HepG2 (cell line): ENCODE results near the gene AIDA. TPM values are rescaled to one million over a fixed set of nuclear protein-coding genes. Genes with fewer than 3 reads are reported as not detected.
A peak's percentile ranks its signal among the peaks of the same experiment; 100 is the strongest.

ENCODE experiments used
- KLF13 ChIP-seq: sonication (generic); formaldehyde crosslinking; IDR thresholded peaks from 2 replicates; pipeline ENCODE4 v1.4.0; 2020; ENCODE audit warnings: mild to moderate bottlenecking, missing genetic modification reagents
- MATR3 ChIP-seq: sonication (generic); formaldehyde crosslinking; IDR thresholded peaks from 2 replicates; pipeline ENCODE4 v1.4.0; 2020; ENCODE audit warnings: missing genetic modification reagents
- NBN ChIP-seq: fragments of 450-650 bp; conservative IDR thresholded peaks from 2 replicates; pipeline ENCODE4 v1.6.1; 2017
- PHF5A ChIP-seq: IDR thresholded peaks from one replicate; pipeline ENCODE4 v1.6.1; 2018; ENCODE audit warnings: low read depth, missing genetic modification reagents; ENCODE audit not compliant: unreplicated experiment
- RARG ChIP-seq: sonication (generic); formaldehyde crosslinking; IDR thresholded peaks from 2 replicates; pipeline ENCODE4 v1.4.0; 2020; ENCODE audit warnings: low read depth, mild to moderate bottlenecking, missing genetic modification reagents
- RBFOX2 ChIP-seq: fragments of 200-400 bp; formaldehyde crosslinking; IDR thresholded peaks from 2 replicates; pipeline ENCODE4 v1.6.1; 2017; ENCODE audit warnings: low read depth, mild to moderate bottlenecking, low read length
- RFX1 ChIP-seq: fragments of 450-650 bp; IDR thresholded peaks from 2 replicates; pipeline ENCODE4 v1.6.1; 2017
- RNF219 ChIP-seq: sonication (generic); formaldehyde crosslinking; IDR thresholded peaks from 2 replicates; pipeline ENCODE4 v1.5.0; 2020; ENCODE audit warnings: mild to moderate bottlenecking, missing genetic modification reagents
- SIN3A ChIP-seq: IDR thresholded peaks from 2 replicates; pipeline ENCODE4 v1.6.1; 2011; ENCODE audit warnings: low read depth, mild to moderate bottlenecking, control low read depth, low read length, borderline replicate concordance
- THRA ChIP-seq: sonication (generic); formaldehyde crosslinking; IDR thresholded peaks from 2 replicates; pipeline ENCODE4 v1.4.0; 2020; ENCODE audit warnings: missing genetic modification reagents, borderline replicate concordance
- ZBTB40 ChIP-seq, 2 experiments: fragments of 450-650 bp in 1 of 2; sonication (generic) in 1 of 2; formaldehyde crosslinking in 1 of 2; IDR thresholded peaks; 2 replicates each; pipeline versions ENCODE4 v1.6.1 to v1.8.0; 2016 to 2022; ENCODE audit warnings: antibody characterized with exemption in 1 of 2, mild to moderate bottlenecking in 1 of 2, missing genetic modification reagents in 1 of 2
- ZFP82 ChIP-seq: sonication (generic); formaldehyde crosslinking; IDR thresholded peaks from 2 replicates; pipeline ENCODE4 v1.5.1; 2020; ENCODE audit warnings: mild to moderate bottlenecking, missing genetic modification reagents, borderline replicate concordance
- ZNF124 ChIP-seq: sonication (generic); formaldehyde crosslinking; IDR thresholded peaks from 2 replicates; pipeline ENCODE4 v1.4.0; 2020; ENCODE audit warnings: missing genetic modification reagents
- ZNF24 ChIP-seq: fragments of 450-650 bp; IDR thresholded peaks from 2 replicates; pipeline ENCODE4 v1.6.1; 2017; ENCODE audit warnings: antibody characterized with exemption, mild to moderate bottlenecking
- polyA plus RNA-seq, 8 experiments: library from polyadenylated mRNA; depleted of rRNA in 3 of 8; stranded (reverse) in 7 of 8; unstranded in 1 of 8; fragments of >200 nt; fragmentation: Illumina TruSeq in 4 of 8; extraction: Trizol in 4 of 8; gene quantifications; 2 replicates each; pipeline versions ENCODE4 v1.2.1 to v1.2.3, GENCODE V29; 2011 to 2016; ENCODE audit warnings: low read depth in 4 of 8, missing spikeins in 1 of 8, mixed read lengths in 1 of 8; ENCODE audit not compliant: insufficient read depth in 1 of 8
- total RNA-seq, 5 experiments: library from RNA; depleted of rRNA; stranded (reverse); fragments of >200 nt; fragmentation: Illumina TruSeq; extraction: Trizol; gene quantifications; 2 replicates each; pipeline ENCODE4 v1.2.3, GENCODE V29; 2016; ENCODE audit warnings: low read depth in 1 of 5
- TF ChIP-seq, protein P1 (sequence below): sonication (generic); formaldehyde crosslinking; IDR thresholded peaks from 2 replicates; pipeline ENCODE4 v1.4.0; 2020; ENCODE audit warnings: missing genetic modification reagents

Gene AIDA
- total and polyA plus RNA-seq, 2 of the 13 experiments (the other 11 are each of a cell fraction or from before 2014, with no cell fraction given) = 17.5 to 35.4 TPM

- TF ChIP-seq ZBTB40 (IDR thresholded peaks at IDR 0.05) (no peak), ZBTB40 (CRISPR knock-in tag; IDR thresholded peaks at IDR 0.05) (no peak), RNF219 (no peak), RBFOX2 (peak; percentile 43; the same call in 1 of the 2 replicates), THRA (CRISPR knock-in tag) (peak; percentile 22; the same call in 1 of the 2 replicates), SIN3A (0 out of 2 replicates have a peak, but pooled peaks have one; percentile 32), NBN (no peak), ZFP82 (no peak; the same call in 1 of the 2 replicates), RFX1 (no peak), ZNF124 (CRISPR knock-in tag) (no peak), RARG (CRISPR knock-in tag) (no peak), KLF13 (CRISPR knock-in tag) (no peak), ZNF24 (no peak), MATR3 (CRISPR knock-in tag) (no peak), PHF5A (CRISPR knock-in tag) (no peak)
- TF ChIP-seq, protein P1, sequence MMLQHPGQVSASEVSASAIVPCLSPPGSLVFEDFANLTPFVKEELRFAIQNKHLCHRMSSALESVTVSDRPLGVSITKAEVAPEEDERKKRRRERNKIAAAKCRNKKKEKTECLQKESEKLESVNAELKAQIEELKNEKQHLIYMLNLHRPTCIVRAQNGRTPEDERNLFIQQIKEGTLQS (CRISPR knock-in tag) = no peak
Observed at GRCh38 chr1:222713091-222713961, 1.0 kb upstream of the AIDA start (continued).
